ENCODE results near the gene ABTB1.
A peak's percentile ranks its signal among the peaks of the same experiment; 100 is the strongest.

The ABTB1 gene

DNA sequence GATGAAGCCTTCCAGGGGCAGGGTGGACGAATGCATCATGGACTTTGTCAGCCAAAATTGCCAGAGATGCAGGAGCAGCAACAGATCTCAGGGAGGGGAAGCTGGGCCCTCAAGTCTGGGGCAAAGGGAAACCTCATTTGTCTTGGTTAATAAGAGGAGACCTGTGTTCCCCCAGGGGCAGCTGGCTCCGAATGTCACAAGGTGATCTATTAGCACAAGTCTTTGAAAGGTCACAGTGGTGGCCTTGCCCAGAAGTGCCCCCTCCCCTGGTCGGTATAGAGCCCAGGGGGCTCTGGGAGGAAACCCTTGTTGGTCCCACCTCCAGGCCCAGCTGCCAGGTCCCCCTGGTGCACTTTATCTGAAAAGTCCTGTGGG lies 46.2 kb downstream of the ABTB1 start:
- DNase-seq, result peak in 1 of 2 donors; percentile 39
- Histone ChIP-seq H3K27me3 (no peaks in the 10 kb centered on the region), H3K4me3 (no peak overlapping the region), H3K27ac (no peak overlapping the region), H3K4me1 (peaks cover 0 to 12% (median 4%) of the 10 kb centered on the region in 4 donors), H3K36me3 (peaks cover 16 to 30% (median 23%) of the 10 kb centered on the region in 3 donors), H3K9me3 (no peaks in the 10 kb centered on the region)
- TF ChIP-seq, protein P1, sequence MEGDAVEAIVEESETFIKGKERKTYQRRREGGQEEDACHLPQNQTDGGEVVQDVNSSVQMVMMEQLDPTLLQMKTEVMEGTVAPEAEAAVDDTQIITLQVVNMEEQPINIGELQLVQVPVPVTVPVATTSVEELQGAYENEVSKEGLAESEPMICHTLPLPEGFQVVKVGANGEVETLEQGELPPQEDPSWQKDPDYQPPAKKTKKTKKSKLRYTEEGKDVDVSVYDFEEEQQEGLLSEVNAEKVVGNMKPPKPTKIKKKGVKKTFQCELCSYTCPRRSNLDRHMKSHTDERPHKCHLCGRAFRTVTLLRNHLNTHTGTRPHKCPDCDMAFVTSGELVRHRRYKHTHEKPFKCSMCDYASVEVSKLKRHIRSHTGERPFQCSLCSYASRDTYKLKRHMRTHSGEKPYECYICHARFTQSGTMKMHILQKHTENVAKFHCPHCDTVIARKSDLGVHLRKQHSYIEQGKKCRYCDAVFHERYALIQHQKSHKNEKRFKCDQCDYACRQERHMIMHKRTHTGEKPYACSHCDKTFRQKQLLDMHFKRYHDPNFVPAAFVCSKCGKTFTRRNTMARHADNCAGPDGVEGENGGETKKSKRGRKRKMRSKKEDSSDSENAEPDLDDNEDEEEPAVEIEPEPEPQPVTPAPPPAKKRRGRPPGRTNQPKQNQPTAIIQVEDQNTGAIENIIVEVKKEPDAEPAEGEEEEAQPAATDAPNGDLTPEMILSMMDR (IDR thresholded peaks at IDR 0.05), result no peak
- intact Hi-C loops (cut with DNase I; ENCODE audit: low total_unique reads), result no loop called here

- Histone ChIP-seq H3K4me1 (peaks cover 0 to 9% (median 4%) of the 10 kb centered on the region in 4 donors), H3K9me3 (no peaks in the 10 kb centered on the region), H3K27me3 (no peaks in the 10 kb centered on the region), H3K36me3 (peaks cover 16 to 30% (median 23%) of the 10 kb centered on the region in 3 donors), H3K27ac (no peak overlapping the region), H3K4me3 (no peak overlapping the region)
- no peak for DNase-seq
- TF ChIP-seq, protein P1 (IDR thresholded peaks at IDR 0.05), result no peak
- intact Hi-C loops (cut with DNase I; ENCODE audit: low total_unique reads), result no loop called here
Measured at GRCh38 chr3:127719369-127719768, 46.6 kb downstream of the ABTB1 start.

- Histone ChIP-seq H3K27me3 (no peaks in the 10 kb centered on the region), H3K36me3 (peaks cover 16 to 30% (median 23%) of the 10 kb centered on the region in 3 donors), H3K9me3 (no peaks in the 10 kb centered on the region), H3K27ac (no peak overlapping the region), H3K4me1 (peaks cover 0 to 3% (median 1%) of the 10 kb centered on the region in 4 donors), H3K4me3 (no peak overlapping the region)
- peak in 1 of 2 donors; percentile 45 for DNase-seq
- intact Hi-C loops (cut with DNase I; ENCODE audit: low total_unique reads), result no loop called here
- TF ChIP-seq, protein P1 (IDR thresholded peaks at IDR 0.05), result no peak
Measured at GRCh38 chr3:127720161-127720823, 47.5 kb downstream of the ABTB1 start.

- Histone ChIP-seq H3K36me3 (peaks cover 16 to 30% (median 23%) of the 10 kb centered on the region in 3 donors), H3K27ac (no peak overlapping the region), H3K4me3 (no peak overlapping the region), H3K4me1 (peaks cover 0 to 3% (median 0%) of the 10 kb centered on the region in 4 donors), H3K27me3 (no peaks in the 10 kb centered on the region), H3K9me3 (no peaks in the 10 kb centered on the region)
- intact Hi-C loops (cut with DNase I; ENCODE audit: low total_unique reads), result no loop called here
- no peak for DNase-seq
- TF ChIP-seq, protein P1 (IDR thresholded peaks at IDR 0.05), result no peak
Measured at GRCh38 chr3:127720985-127721935, 48.5 kb downstream of the ABTB1 start.

DNA sequence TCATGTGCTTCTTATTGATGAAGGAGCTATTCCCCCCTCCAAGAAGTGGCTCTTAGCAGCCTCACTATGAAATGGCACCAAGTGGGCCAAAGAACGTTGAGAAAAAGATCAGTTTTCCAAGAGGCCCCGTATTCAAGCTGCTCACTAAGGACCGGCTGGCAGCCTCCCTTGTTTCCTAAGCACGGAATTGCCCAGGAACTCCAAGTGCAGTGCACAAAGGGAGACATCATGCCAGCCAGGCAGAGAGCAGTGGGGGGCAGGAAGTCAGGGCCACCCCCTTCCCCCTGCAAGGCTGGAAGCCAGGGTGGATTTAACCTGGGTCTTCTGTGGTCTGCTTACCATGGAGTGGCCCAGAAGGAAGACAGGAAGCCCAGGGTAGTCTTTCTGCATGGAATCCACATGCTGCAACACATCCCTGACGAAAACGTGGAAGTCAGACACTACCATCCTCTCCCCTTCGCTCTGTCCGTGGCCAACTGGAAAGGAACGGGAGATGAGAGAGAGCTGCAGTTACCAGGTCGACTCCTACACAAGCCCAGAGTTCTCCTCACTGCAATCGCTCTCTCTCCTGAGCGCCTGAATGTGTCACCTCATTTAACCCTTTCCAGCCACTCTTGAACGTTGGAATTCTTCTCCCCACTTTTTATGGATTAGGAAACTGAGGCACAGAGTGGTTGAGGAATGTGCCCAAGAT lies 49.5 kb downstream of the ABTB1 start:
- no peak overlapping the region for H3K27ac ChIP-seq
- intact Hi-C loops (cut with DNase I; ENCODE audit: low total_unique reads), result no loop called here
- DNase-seq, result peak in 1 of 2 donors; percentile 59
- TF ChIP-seq, protein P1 (IDR thresholded peaks at IDR 0.05), result no peak
- H3K9me3 ChIP-seq, result no peaks in the 10 kb centered on the region
- H3K27me3 ChIP-seq, result no peaks in the 10 kb centered on the region
- peaks cover 0 to 3% (median 0%) of the 10 kb centered on the region in 4 donors for H3K4me1 ChIP-seq
- H3K36me3 ChIP-seq, result peaks cover 16 to 30% (median 23%) of the 10 kb centered on the region in 3 donors
- H3K4me3 ChIP-seq, result no peak overlapping the region
